Dedifferentiated amniotic fluid mesenchymal stem cell (primary cell): ENCODE measurements around the gene CATSPERE.
"Not testable (repeated sequence)": the region's sequence is repeated elsewhere in the genome, so short reads cannot be mapped to it uniquely, and the experiment has no call there.

Experiments
- DNase-seq: peaks from one replicate; pipeline ENCODE4 v3.0.0-alpha.2; 2016; ENCODE audit errors: extremely low spot score

The CATSPERE gene

DNA sequence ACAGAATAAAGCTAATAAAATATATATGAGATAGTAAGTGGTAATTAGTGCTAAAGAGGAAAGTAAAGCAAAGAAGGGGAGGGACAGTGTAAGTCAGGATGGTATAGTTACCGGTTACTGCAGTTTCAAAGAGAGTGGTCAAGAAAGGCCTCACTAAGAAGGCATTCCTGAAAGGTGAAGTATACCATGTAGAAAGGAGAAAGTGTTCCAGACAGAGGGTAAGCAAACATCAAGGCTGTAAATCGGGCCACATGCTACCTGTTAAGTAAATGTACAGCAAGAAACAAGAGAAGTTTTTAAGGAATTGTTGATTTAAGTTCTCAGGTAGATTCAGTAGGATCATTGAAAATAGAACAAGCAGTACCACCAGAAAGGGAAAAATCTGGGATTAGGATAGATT is 201.5 kb downstream of the CATSPERE start:
- no peak for DNase-seq

DNA sequence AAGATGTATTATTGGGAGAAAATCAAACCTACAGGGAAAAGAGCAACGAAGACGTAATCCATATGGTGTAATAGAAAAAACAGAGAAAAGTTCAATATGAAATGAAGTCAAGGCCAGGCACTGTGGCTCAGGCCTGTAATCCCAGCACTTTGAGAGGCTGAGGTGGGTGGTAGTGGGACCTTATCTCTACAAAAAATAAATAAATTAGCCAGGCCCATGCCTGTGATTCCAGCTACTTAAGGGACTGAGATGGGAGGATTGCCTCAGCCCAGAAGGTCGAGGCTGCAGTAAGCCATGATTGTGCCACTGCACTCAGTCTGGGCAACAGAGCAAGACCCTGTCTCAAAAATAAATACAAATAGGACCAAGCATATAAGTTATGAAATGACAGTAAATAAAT is 203.3 kb downstream of the CATSPERE start:
- no peak for DNase-seq

DNA sequence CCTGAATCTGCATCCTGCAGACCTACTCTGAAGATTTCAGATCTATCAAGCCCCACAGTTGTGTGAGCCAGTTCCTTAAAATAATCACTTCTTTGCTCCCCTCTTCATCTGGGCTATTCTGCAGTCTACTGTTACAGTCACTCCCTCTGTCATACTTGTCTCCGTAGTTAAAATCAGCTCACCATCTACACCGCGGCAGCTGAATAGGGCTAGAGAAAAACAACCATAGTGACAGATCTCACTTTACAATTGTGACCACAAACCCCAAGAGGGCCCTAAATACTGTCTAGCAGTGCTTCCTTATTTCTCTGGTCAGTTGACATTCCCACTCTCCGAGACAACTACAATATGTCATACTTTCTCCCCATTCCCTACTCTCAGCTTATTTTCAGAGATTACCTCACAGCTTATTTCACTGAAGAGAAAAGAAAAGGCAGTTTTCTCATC is 204.7 kb downstream of the CATSPERE start:
- DNase-seq: no peak

DNA sequence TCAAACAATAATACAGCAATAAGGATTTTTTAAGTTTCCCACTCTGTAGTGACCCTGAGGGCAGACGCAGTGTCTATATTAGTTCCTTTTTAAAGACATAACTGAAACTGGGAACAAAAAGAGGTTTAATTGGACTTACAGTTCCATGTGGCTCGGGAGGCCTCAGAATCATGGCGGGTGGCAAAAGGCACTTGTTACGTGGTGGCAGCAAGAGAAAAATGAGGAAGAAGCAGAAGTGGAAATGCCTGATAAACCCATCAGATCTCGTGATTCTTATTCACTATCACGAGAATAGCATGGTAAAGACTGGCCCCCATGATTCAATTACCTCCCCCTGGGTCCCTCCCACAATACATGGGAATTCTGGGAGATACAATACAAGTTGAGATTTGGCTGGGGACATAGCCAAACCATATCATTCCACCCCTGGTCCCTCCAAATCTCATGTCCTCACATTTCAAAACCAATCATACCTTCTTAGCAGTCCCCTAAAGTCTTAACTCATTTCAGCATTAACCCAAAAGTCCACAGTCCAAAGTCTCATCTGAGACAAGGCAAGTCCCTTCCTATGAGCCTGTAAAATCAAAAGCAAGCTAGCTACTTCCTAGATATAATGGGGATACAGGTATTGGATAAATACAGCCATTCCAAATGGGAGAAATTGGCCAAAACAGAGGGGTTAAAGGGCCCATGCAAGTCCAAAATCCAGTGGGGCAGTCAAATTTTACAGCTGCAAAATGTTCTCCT is 205.8 kb downstream of the CATSPERE start:
- not testable (repeated sequence) for DNase-seq

DNA sequence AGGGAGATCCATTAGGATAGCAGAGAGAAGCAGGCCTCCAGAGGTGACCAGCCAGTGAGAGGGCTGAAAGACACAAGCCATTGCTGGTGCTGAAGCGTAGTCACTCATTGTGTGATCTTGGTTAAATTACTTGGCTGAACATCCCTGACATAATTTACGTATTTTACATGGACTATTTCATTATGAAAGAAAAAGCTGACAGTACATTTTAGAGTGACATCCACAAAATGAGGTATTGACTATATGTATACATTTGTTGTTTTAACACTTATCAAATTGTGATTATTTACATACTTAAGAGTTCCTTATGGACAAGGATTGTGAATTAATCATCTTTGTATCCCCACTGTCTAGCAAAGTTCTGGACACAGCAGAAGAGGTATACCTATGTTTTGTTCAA is 206.7 kb downstream of the CATSPERE start:
- DNase-seq: no peak

DNA sequence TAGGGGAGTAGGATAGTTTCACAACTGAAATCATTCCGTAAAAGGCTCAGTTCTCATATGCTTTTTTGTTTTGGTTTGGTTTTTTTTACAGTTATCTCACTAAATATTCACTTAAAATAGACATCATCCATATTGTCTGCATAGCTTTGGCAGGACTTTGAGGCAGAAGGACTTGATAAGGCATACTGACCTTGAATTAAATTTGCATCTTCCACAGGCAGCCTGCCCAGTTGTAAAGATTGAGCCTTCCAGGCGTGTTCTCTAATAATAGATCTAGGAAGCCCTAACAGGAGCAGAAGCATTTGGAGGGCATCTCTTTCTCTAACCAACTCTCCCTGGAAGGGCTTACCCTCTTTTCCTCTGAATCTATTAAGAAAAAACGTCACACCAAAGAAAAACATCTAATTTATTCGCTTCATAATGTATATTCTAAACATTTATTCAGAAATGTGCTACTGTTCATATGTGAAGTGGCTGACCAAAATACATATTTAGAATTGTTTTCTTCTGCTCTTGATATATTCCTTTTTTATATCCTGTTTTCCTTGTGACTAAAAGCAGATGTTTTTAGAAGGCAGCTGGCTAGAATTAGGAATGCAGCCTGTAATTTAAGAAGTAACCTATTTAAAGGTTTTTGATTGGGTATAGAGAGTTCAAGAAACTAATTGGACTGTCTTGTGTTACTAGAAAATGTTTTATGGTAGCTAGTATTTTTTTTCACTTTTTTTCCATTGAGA is 212.0 kb downstream of the CATSPERE start:
- DNase-seq: peak; percentile 72

DNA sequence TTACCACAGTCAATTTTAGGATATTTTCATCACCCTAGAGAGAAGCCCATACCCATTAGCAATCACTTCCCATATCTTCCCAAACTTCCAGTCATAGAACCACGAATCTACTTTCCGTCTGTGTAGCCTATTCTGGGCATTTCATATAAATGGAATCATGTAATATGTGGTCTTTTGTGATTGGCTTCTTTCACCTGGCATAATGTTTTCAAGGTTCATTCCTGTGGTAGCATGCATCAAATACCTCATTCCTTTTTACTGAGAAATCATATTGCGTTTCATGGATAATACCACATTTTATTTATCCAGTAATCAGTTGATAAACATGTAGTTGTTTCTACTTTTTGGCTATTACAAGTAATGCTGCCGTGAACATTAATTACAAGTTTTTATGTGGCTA is 213.4 kb downstream of the CATSPERE start:
- no peak for DNase-seq

- DNase-seq: no peak
These were observed 214.1 kb downstream of the CATSPERE start for GRCh38 chr1:244675167-244675566.

GRCh38 chr1:244678697-244679096 is 217.6 kb downstream of the CATSPERE start:
- no peak for DNase-seq

DNA sequence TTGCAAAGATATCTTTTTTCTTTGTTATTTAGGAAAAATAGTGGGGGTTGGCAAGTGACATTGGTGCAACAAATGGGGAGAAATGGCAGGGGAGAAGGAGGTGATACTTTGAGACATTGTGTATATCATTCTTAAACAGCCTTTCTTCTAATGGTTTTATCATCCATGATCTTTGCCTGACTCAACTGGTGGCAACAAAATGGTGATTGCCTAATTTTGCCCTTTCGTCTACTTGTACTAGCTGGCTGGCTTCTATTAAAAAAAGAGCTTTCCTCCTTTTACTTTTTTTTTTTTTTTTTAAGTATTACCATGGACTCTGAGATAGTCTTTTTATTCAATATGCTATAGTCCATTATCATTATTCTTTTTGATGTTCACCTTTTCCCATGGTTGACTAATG is 219.6 kb downstream of the CATSPERE start:
- no peak for DNase-seq

DNA sequence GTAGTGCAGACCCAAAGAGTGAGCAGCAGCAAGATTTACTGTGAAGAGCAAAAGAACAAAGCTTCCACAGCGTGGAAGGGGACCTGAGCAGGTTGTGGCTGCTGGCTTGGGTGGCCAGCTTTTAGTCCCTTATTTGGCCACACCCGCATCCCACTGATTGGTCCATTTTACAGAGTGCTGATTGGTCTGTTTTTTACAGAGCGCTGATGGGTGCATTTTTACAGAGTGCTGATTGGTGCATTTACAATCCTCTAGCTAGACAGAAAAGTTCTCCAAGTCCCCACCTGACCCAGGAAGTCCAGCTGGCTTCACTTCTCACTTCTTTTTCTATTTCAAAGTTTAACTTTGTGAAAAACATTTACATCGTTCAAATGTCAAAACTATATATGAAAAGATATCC is 221.0 kb downstream of the CATSPERE start:
- DNase-seq: not testable (repeated sequence)
